Gastrocnemius medialis (tissue), 4 donors: ENCODE measurements around the gene ARHGDIA.

Experiments used
- POLR2A ChIP-seq, 2 donors: fragments of 450-650 bp; IDR thresholded peaks; one replicate each; pipeline ENCODE4 v1.6.1; 2017; ENCODE audit warnings: antibody characterized with exemption in 2 of 2, mild to moderate bottlenecking in 2 of 2, moderate library complexity in 2 of 2
- TF ChIP-seq, protein P1 (sequence below), 5 experiments: fragments of 450-650 bp in 3 of 5; fragments of 200-600 bp in 2 of 5; sonication (generic) in 2 of 5; IDR thresholded peaks in 4 of 5; conservative IDR thresholded peaks in 1 of 5; 1 replicate in 4 of 5; 2 replicates in 1 of 5; pipeline ENCODE4 v1.5.1; 2016 to 2019; ENCODE audit warnings: antibody characterized with exemption in 5 of 5, mild to moderate bottlenecking in 3 of 5, moderate library complexity in 3 of 5

DNA sequence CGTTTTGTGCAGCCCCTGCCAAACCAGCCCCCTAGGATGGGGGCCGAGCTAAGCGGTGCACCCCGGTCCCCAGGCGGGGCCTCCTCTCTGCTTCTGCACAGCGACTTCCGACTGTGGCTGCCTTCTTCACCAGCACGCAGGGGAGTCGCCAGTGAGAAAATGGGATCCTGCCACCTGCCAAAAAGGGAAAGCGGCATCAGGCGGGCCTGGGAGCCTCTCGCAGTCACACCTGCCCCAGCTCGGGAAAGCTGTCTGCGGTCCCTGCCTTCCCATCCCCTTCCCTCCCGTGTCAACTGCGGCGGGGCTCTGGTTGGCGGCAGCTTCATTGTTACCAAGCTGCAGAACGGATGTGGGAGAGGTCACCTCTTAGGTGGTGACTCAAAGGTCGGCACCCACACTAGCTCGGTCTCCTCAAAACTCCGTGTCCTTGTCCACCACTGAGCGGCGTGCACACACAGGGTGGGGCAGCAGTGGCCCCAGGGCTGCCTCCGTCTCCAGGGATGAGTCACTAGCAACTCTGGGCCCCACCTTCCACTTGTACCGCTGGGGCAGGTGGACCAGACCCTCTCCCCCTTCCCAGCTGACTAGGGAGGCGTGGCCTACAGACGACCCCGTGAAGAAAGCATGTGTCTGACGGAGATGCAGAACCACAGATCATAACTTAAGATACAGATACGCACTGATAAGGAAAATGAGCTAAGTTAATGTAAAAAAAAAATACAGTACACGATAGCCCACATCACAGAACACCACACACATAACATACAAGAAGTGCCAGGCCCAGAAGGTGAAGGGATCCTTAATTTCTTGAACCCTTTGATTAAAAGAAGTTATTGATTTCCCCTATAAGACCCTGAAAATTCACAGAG lies 41.5 kb upstream of the ARHGDIA start:
- TF ChIP-seq, protein P1, sequence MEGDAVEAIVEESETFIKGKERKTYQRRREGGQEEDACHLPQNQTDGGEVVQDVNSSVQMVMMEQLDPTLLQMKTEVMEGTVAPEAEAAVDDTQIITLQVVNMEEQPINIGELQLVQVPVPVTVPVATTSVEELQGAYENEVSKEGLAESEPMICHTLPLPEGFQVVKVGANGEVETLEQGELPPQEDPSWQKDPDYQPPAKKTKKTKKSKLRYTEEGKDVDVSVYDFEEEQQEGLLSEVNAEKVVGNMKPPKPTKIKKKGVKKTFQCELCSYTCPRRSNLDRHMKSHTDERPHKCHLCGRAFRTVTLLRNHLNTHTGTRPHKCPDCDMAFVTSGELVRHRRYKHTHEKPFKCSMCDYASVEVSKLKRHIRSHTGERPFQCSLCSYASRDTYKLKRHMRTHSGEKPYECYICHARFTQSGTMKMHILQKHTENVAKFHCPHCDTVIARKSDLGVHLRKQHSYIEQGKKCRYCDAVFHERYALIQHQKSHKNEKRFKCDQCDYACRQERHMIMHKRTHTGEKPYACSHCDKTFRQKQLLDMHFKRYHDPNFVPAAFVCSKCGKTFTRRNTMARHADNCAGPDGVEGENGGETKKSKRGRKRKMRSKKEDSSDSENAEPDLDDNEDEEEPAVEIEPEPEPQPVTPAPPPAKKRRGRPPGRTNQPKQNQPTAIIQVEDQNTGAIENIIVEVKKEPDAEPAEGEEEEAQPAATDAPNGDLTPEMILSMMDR (IDR thresholded peaks at IDR 0.05 in 4 of 5, conservative IDR thresholded peaks at IDR 0.05 in 1 of 5) = no peak
- TF ChIP-seq POLR2A (IDR thresholded peaks at IDR 0.05) = no peak
